Neuronal stem cell (in vitro differentiated cells): ENCODE results near the gene SHISA7.

Source experiments
- DNase-seq: peaks from one replicate; pipeline ENCODE4 v3.0.0-alpha.2; 2013; ENCODE audit warnings: low spot score
- H2AFZ ChIP-seq: one replicate; pipeline ENCODE4 v1.6.1; 2013; ENCODE audit warnings: mild to moderate bottlenecking, low read length, inconsistent platforms
- H2AK5ac ChIP-seq: 2 replicates; pipeline ENCODE4 v1.6.1; 2013; ENCODE audit warnings: low read depth, mild to moderate bottlenecking, inconsistent platforms, low read length, moderate library complexity, mixed read lengths
- H2BK120ac ChIP-seq: 2 replicates; pipeline ENCODE4 v1.6.1; 2013; ENCODE audit warnings: low read depth, mild to moderate bottlenecking, inconsistent platforms, low read length, moderate library complexity, mixed read lengths
- H2BK12ac ChIP-seq: one replicate; pipeline ENCODE4 v1.6.1; 2013; ENCODE audit warnings: low read length, inconsistent platforms
- H2BK15ac ChIP-seq: 2 replicates; pipeline ENCODE4 v1.6.1; 2013; ENCODE audit warnings: mild to moderate bottlenecking, low read length, inconsistent platforms, mixed read lengths
- H2BK5ac ChIP-seq: one replicate; pipeline ENCODE4 v1.6.1; 2013; ENCODE audit warnings: inconsistent platforms, mild to moderate bottlenecking, low read length, moderate library complexity
- H3K14ac ChIP-seq: one replicate; pipeline ENCODE4 v1.6.1; 2013; ENCODE audit warnings: low read length, inconsistent platforms
- H3K18ac ChIP-seq: 2 replicates; pipeline ENCODE4 v1.6.1; 2013; ENCODE audit warnings: low read length, inconsistent platforms
- H3K23ac ChIP-seq: 2 replicates; pipeline ENCODE4 v1.6.1; 2013; ENCODE audit warnings: low read depth, mild to moderate bottlenecking, mixed read lengths, low read length, inconsistent platforms; ENCODE audit not compliant: poor library complexity
- H3K27ac ChIP-seq: replicated peaks from 3 replicates; pipeline ENCODE4 v1.5.1; 2013; ENCODE audit warnings: low read length, inconsistent platforms
- H3K27me3 ChIP-seq, 3 experiments: 2 replicates each; pipeline ENCODE4 v1.6.1; 2013; ENCODE audit warnings: low read length in 3 of 3, mild to moderate bottlenecking in 2 of 3, inconsistent platforms in 1 of 3, low read depth in 1 of 3, mixed read lengths in 1 of 3, moderate library complexity in 1 of 3; ENCODE audit not compliant: control insufficient read depth in 3 of 3, insufficient read depth in 3 of 3
- H3K36me3 ChIP-seq, 2 donors: replicated peaks in 1 of 2; 2 replicates each; pipeline ENCODE4 v1.6.1; 2013; ENCODE audit warnings: low read length in 2 of 2; ENCODE audit not compliant: control insufficient read depth in 2 of 2, insufficient read depth in 2 of 2
- H3K4ac ChIP-seq: 2 replicates; pipeline ENCODE4 v1.6.1; 2013; ENCODE audit warnings: inconsistent platforms, mild to moderate bottlenecking, low read length, moderate library complexity
- H3K4me1 ChIP-seq, 2 donors: 1 replicate in 1 of 2; 2 replicates in 1 of 2; pipeline ENCODE4 v1.6.1; 2013; ENCODE audit warnings: low read length in 2 of 2, low read depth in 1 of 2; ENCODE audit not compliant: control insufficient read depth in 2 of 2, insufficient read depth in 1 of 2
- H3K4me2 ChIP-seq: one replicate; pipeline ENCODE4 v1.6.1; 2013; ENCODE audit warnings: mild to moderate bottlenecking, low read length, inconsistent platforms; ENCODE audit not compliant: insufficient read depth, poor library complexity, severe bottlenecking
- H3K4me3 ChIP-seq, 2 donors: 2 replicates each; pipeline ENCODE4 v1.5.1; 2013; ENCODE audit warnings: low read length in 2 of 2, mild to moderate bottlenecking in 2 of 2, inconsistent platforms in 1 of 2, moderate library complexity in 1 of 2
- H3K79me1 ChIP-seq: one replicate; pipeline ENCODE4 v1.6.1; 2013; ENCODE audit warnings: low read depth, mild to moderate bottlenecking, inconsistent platforms, low read length, moderate library complexity
- H3K9ac ChIP-seq: one replicate; pipeline ENCODE4 v1.6.1; 2013; ENCODE audit warnings: mild to moderate bottlenecking, low read depth, low read length, inconsistent platforms; ENCODE audit not compliant: poor library complexity
- H3K9me3 ChIP-seq, 2 donors: replicated peaks in 1 of 2; 2 replicates each; pipeline versions ENCODE3 to v1.6.1; 2013; ENCODE audit warnings: low read length in 2 of 2, mild to moderate bottlenecking in 2 of 2, inconsistent platforms in 1 of 2, low read depth in 1 of 2, mixed read lengths in 1 of 2, moderate library complexity in 1 of 2; ENCODE audit not compliant: control insufficient read depth in 2 of 2, insufficient read depth in 1 of 2
- H4K8ac ChIP-seq: one replicate; pipeline ENCODE4 v1.6.1; 2013; ENCODE audit warnings: low read depth, mild to moderate bottlenecking, inconsistent platforms, low read length, moderate library complexity
- H4K91ac ChIP-seq: one replicate; pipeline ENCODE4 v1.6.1; 2013; ENCODE audit warnings: low read length, low read depth, mild to moderate bottlenecking, inconsistent platforms; ENCODE audit not compliant: poor library complexity
- WGBS, 2 donors: extraction: QIAGEN DNeasy Blood & Tissue Kit; methylation state at CpG; one replicate each; pipeline ENCODE4 v1.1.7; 2013; ENCODE audit warnings: missing lambda C conversion rate in 2 of 2, mixed read lengths in 1 of 2; ENCODE audit not compliant: insufficient read length in 2 of 2, insufficient replicate concordance in 1 of 2; ENCODE audit errors: extremely low coverage in 2 of 2; 5-methylcytosine and 5-hydroxymethylcytosine counted together

Gene SHISA7

DNA sequence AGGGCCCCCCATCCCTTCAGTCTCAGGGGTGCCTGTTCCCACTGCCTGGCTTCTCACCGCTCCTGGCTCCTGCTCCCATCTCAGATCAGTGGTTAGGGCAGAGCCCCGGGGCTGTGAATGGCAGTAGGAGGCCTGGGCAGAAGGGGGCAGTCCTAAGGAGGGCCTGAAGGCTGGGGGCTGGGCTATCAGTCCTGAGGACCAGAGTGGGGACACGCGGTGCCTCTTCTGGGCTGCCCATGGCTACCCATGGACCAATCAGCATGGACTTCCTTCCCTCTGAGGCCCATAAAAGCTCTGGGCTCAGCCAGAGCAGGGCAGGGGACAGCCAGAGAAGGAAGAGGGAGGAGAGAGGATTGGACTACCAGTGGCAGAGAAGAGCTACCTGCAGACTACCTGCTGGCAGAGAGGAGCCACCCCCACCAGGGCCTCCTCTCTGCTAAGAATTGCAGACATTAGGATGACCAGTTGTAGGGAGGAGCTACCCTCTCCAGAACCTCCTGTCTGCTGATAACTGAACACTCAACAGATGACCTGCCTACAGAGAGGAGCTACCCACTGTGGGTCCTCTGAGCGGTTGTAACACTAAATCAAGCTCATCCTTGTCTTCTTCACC, 23.4 kb downstream of the SHISA7 start:
- no peak for DNase-seq
- Histone ChIP-seq H3K14ac (peak overlapping the region; percentile 1), H4K8ac (no peak overlapping the region), H3K23ac (no peak overlapping the region), H2AK5ac (peak overlapping the region; percentile 63), H2BK120ac (no peak overlapping the region), H3K18ac (no peak overlapping the region), H3K4me3 (no peak overlapping the region), H3K27ac (no peak overlapping the region), H3K4me2 (no peak overlapping the region), H3K27me3 (peaks cover 0 to 3% (median 2%) of the 10 kb centered on the region in 3 experiments), H2BK12ac (no peak overlapping the region), H2AFZ (no peak overlapping the region), H3K9me3 (no peaks in the 10 kb centered on the region), H3K4ac (no peak overlapping the region), H3K79me1 (no peaks in the 10 kb centered on the region), H3K9ac (no peak overlapping the region), H4K91ac (no peak overlapping the region), H3K36me3 (no peaks in the 10 kb centered on the region), H3K4me1 (peaks cover 0 to 2% of the 10 kb centered on the region in 2 donors), H2BK5ac (peak overlapping the region; percentile 24), H2BK15ac (peak overlapping the region; percentile 49)
- WGBS, 2 donors, result no CpG with 5 or more reads among the region's 5 CpGs

DNA sequence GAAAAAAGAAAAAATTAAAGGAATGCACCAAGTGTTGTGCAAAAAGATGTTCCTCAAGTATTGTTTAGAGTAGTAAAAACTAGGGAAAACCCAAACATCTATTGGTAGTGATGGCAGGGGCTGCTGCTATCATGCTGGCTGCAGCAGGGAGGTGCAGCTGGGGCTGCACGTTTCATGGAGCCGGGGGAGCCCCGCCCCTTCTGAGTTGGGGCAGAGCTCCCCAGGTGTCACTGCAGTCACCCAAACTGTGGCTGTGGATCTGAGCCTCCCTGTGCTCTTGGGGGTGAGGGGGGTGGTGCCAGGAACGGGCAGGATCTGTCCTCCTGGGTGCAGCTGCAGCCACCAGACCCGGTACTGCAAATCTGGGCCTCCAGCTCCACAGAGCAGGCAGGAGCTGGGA, 24.0 kb downstream of the SHISA7 start:
- Histone ChIP-seq H3K14ac (no peak overlapping the region), H3K4me2 (no peak overlapping the region), H3K4me1 (peaks cover 0 to 2% of the 10 kb centered on the region in 2 donors), H2AFZ (no peak overlapping the region), H4K91ac (no peak overlapping the region), H3K4me3 (no peak overlapping the region), H3K9ac (no peak overlapping the region), H2AK5ac (no peak overlapping the region), H2BK12ac (no peak overlapping the region), H2BK5ac (no peak overlapping the region), H3K9me3 (no peaks in the 10 kb centered on the region), H2BK120ac (no peak overlapping the region), H3K36me3 (no peaks in the 10 kb centered on the region), H3K27me3 (peaks cover 0 to 2% (median 0%) of the 10 kb centered on the region in 3 experiments), H3K79me1 (no peaks in the 10 kb centered on the region), H2BK15ac (peak overlapping the region; percentile 49), H4K8ac (no peak overlapping the region), H3K23ac (peak overlapping the region; percentile 31), H3K18ac (no peak overlapping the region), H3K27ac (no peak overlapping the region), H3K4ac (no peak overlapping the region)
- no CpG with 5 or more reads among the region's 5 CpGs for WGBS, 2 donors
- no peak for DNase-seq

DNA sequence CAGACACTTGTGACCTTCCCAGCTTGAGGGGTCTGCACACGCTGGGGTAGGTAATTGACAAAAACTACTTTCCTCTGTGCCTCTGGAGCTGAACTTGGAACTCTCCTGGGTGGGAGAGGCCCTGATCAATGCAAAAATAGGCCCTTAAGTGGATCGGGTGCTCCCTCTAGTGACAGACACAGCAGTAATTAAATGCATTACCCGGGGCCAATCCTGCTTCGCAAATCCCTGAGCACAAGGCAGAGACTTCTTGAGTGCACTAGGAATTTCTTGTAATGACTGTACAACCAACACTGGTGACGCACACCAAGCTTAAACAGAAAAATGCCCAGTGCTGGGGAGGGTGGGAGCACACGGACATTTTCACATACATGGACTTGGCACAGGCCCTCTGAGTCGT, 24.9 kb downstream of the SHISA7 start:
- Histone ChIP-seq H3K27ac (no peak overlapping the region), H3K4me1 (peaks cover 0 to 2% of the 10 kb centered on the region in 2 donors), H3K4ac (no peak overlapping the region), H3K23ac (no peak overlapping the region), H2BK120ac (no peak overlapping the region), H2BK12ac (no peak overlapping the region), H2BK15ac (no peak overlapping the region), H2BK5ac (no peak overlapping the region), H3K36me3 (no peaks in the 10 kb centered on the region), H2AFZ (peak overlapping the region; percentile 46), H4K8ac (no peak overlapping the region), H4K91ac (no peak overlapping the region), H3K9me3 (no peaks in the 10 kb centered on the region), H3K9ac (peak overlapping the region; percentile 24), H3K79me1 (no peaks in the 10 kb centered on the region), H3K27me3 (peaks cover 0 to 2% (median 0%) of the 10 kb centered on the region in 3 experiments), H3K14ac (no peak overlapping the region), H3K4me2 (no peak overlapping the region), H3K18ac (no peak overlapping the region), H3K4me3 (no peak overlapping the region), H2AK5ac (no peak overlapping the region)
- peak; percentile 67 for DNase-seq
- no CpG with 5 or more reads among the region's 7 CpGs for WGBS, 2 donors

DNA sequence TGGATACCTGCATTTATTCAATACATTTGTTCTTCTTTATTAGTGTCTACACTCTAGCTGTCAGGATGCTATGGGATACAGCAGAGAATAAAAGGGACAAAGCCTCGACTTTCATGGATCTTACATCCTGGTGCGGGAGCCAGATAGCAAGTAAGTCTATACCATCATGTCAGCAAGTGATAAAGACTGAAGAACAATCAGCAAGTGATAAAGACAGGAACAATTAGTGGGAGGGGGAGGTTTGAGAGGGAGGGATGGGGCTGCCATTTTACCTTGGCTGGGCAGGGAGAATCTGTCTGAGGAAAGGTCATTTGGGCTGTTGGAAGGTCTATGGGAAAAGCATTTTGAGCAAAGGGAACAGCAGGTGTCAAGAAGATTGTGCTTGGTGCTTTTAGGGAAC, 32.9 kb downstream of the SHISA7 start:
- H2BK120ac ChIP-seq, result no peak overlapping the region
- H2BK15ac ChIP-seq, result no peak overlapping the region
- peaks cover 13 to 18% of the 10 kb centered on the region in 2 donors for H3K36me3 ChIP-seq
- DNase-seq, result no peak
- H3K18ac ChIP-seq, result no peak overlapping the region
- H3K27ac ChIP-seq, result no peak overlapping the region
- no peak overlapping the region for H3K14ac ChIP-seq
- H2AK5ac ChIP-seq, result no peak overlapping the region
- no peak overlapping the region for H3K23ac ChIP-seq
- no CpG with 5 or more reads among the region's 2 CpGs for WGBS, 2 donors
- H2BK5ac ChIP-seq, result no peak overlapping the region
- peaks cover 5 to 19% of the 10 kb centered on the region in 2 donors for H3K9me3 ChIP-seq
- H3K27me3 ChIP-seq, result no peaks in the 10 kb centered on the region
- no peak overlapping the region for H3K4me3 ChIP-seq
- H3K79me1 ChIP-seq, result peaks cover 7% of the 10 kb centered on the region
- H3K4me1 ChIP-seq, result peaks cover 19 to 20% of the 10 kb centered on the region in 2 donors
- no peak overlapping the region for H4K8ac ChIP-seq
- H2BK12ac ChIP-seq, result no peak overlapping the region
- H4K91ac ChIP-seq, result no peak overlapping the region
- no peak overlapping the region for H3K9ac ChIP-seq
- H3K4me2 ChIP-seq, result no peak overlapping the region
- H2AFZ ChIP-seq, result no peak overlapping the region
- no peak overlapping the region for H3K4ac ChIP-seq
